SK-MEL-5 (cell line): ENCODE measurements around the gene BDH1. TPM values are rescaled to one million over a fixed set of nuclear protein-coding genes. Genes with fewer than 3 reads are reported as not detected.
A peak's percentile ranks its signal among the peaks of the same experiment; 100 is the strongest.

Source experiments
- DNase-seq: peaks from one replicate; pipeline ENCODE4 v3.0.0-alpha.2; 2016; ENCODE audit warnings: low read depth, low spot score
- in situ Hi-C: cut with HindIII; loops from 2 replicates; pipeline ENCODE4 v1.10.0; 2016; ENCODE audit warnings: low sequenced_read_pairs, high pct_unique_total_duplicates, low pct_unique_long_range_greater_than_20kb
- total RNA-seq: library from RNA; depleted of rRNA; stranded (reverse); fragments of >200 nt; shearing (Covaris generic); gene quantifications from 2 replicates; pipeline ENCODE4 v1.2.3, GENCODE V29; 2014

BDH1 gene
- total RNA-seq, 1 experiment from 2014 or later: 5.0 TPM

- in situ Hi-C loops: no loop called here
- DNase-seq: peak; percentile 80
These were observed 53.7 kb downstream of the BDH1 start for GRCh38 chr3:197501879-197502620.

- in situ Hi-C loops: no loop called here
- peak; percentile 51 for DNase-seq
These were observed 54.3 kb downstream of the BDH1 start for GRCh38 chr3:197501496-197501878.

GRCh38 chr3:197500812-197501211, 55.0 kb downstream of the BDH1 start:
- no peak for DNase-seq
- in situ Hi-C loops: no loop called here

GRCh38 chr3:197499427-197499826, 56.3 kb downstream of the BDH1 start:
- in situ Hi-C loops: no loop called here
- DNase-seq: no peak

GRCh38 chr3:197498499-197499241, 57.1 kb downstream of the BDH1 start:
- in situ Hi-C loops: no loop called here

GRCh38 chr3:197496746-197497125, 59.0 kb downstream of the BDH1 start:
- DNase-seq: no peak
- in situ Hi-C loops: no loop called here

More at GRCh38 chr3:197498499-197499241, 57.1 kb downstream of the BDH1 start:
- DNase-seq: no peak

GRCh38 chr3:197495999-197496745, 59.6 kb downstream of the BDH1 start:
- DNase-seq: no peak
- in situ Hi-C loops: no loop called here

GRCh38 chr3:197495499-197495898, 60.3 kb downstream of the BDH1 start:
- in situ Hi-C loops: no loop called here
- DNase-seq: no peak

- no peak for DNase-seq
- in situ Hi-C loops: no loop called here
These were observed 60.7 kb downstream of the BDH1 start for GRCh38 chr3:197495059-197495455.

GRCh38 chr3:197494366-197495058, 61.3 kb downstream of the BDH1 start:
- DNase-seq: no peak
- in situ Hi-C loops: no loop called here

- DNase-seq: no peak
- in situ Hi-C loops: no loop called here
These were observed 62.7 kb downstream of the BDH1 start for GRCh38 chr3:197493049-197493448.

GRCh38 chr3:197491923-197492664, 63.7 kb downstream of the BDH1 start:
- no peak for DNase-seq
- in situ Hi-C loops: no loop called here

- no peak for DNase-seq
- in situ Hi-C loops: no loop called here
These were observed 64.3 kb downstream of the BDH1 start for GRCh38 chr3:197491478-197491877.

- in situ Hi-C loops: no loop called here
- peak; percentile 36 for DNase-seq
These were observed 65.4 kb downstream of the BDH1 start for GRCh38 chr3:197490098-197491058.

GRCh38 chr3:197487911-197488391, 67.8 kb downstream of the BDH1 start:
- peak; percentile 58 for DNase-seq
- in situ Hi-C loops: no loop called here

- in situ Hi-C loops: no loop called here
- DNase-seq: no peak
These were observed 68.9 kb downstream of the BDH1 start for GRCh38 chr3:197486861-197487260.
